HG03442 (cell line): ENCODE data around the gene TGFA.

Source experiments
- ATAC-seq: cut with Tn5 transposase; IDR thresholded peaks from one replicate; pipeline ENCODE4 v1.9.1; 2021; ENCODE audit warnings: mild to moderate bottlenecking, moderate library complexity; ENCODE audit not compliant: unreplicated experiment

TGFA gene

DNA sequence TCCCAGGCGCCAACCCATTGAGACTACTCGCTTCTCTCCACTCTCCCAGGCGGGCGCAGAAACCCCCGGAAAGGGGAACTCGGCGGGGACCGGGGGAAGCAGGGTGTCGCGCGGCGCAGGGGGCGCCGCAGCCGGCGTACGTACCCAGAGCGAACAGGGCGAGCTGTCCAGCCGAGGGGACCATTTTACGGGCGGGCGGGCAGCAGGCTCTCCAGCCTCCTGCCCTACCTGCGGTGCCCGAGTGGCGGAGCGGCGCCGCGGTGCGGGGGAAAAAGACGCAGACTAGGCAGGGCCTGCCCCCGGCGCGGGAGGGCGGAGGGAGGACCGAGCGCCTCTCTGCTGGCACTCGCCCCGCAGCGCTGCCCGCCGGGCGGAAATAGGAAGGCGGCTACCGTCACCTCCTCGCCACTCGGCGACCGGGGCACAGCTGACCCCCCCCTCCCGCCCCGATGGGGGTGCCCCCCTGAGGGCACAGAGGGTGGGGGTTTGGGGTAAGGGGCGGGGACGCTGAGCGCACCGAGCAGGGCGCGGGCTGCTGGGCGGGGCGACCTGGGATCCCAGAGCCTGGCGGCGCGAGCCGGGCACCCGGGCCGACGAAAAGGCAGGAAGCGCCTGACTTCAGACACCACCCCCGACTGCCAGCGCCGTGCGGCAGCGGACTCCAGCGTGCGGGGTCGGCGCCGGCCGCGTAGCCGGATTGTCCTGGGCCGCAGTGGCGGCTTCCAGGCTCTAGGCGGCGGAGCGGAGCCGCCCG, at the start of gene TGFA:
TSS of gene TGFA (minus strand) at position 243 of the 754 bp plus-strand sequence. CDS start at position 184, 59 bp downstream.
- peak; percentile 78 for ATAC-seq

- ATAC-seq: no peak
Observed at GRCh38 chr2:70603066-70603465, 49.4 kb upstream of the TGFA start.

DNA sequence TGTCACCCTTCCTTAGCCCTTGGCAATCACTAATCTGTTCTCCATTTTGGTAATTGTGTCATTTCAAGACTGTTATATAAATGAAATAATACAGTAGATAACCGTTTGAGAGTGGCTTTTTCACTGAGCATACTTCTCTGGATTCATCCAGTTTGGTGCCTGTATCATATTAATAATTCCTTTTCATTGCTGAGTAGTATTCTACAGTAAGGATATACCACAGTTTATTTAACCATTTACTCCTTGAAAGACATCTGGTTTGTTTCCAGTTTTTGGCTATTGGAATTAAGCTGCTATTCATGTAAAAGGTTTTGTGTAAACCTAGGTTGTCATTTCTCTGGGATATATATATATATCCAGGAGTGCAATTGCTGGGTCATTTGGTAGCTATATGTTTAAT, 44.6 kb upstream of the TGFA start:
- ATAC-seq: no peak

- ATAC-seq: no peak
Observed at GRCh38 chr2:70596739-70597138, 43.1 kb upstream of the TGFA start.

- ATAC-seq: no peak
Observed at GRCh38 chr2:70596293-70596692, 42.7 kb upstream of the TGFA start.

- ATAC-seq: no peak
Observed at GRCh38 chr2:70583091-70583490, 29.5 kb upstream of the TGFA start.

DNA sequence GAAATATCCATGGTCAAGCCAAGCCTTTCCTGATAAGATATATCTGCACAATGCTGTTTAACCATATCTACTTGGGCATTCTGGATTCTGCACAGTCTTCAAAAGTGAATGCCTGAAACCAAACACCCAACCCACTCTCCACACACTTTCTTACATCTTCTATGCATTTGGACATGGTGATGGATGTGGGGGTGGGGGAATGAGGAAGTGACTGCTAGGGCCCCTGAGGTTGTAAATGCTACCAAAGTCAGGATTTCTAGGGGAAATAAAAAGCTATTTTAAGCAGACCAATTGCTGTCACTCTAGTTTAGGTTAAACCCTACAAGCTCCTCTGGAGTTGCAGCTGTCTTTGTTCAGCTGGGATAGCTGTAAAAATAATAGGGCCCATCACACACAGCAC, 26.7 kb upstream of the TGFA start:
- ATAC-seq: no peak

DNA sequence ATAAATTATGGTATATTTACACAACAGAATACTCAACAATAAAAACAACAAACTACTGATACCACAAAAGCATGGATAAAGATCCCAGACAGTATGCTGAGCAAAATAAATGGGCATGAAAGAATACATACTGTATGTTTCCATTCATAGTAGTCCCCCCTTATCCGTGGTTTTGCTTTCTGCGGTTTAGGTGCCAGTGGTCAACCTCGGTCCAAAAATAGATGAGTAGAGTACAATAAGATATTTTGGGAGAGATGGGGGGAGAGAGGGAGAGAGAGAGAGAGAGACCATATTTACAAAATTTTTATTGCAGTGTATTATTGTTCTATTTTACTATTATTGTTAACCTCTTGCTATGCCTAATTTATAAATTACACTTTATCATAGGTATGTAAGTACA, 21.0 kb upstream of the TGFA start:
- ATAC-seq: no peak

DNA sequence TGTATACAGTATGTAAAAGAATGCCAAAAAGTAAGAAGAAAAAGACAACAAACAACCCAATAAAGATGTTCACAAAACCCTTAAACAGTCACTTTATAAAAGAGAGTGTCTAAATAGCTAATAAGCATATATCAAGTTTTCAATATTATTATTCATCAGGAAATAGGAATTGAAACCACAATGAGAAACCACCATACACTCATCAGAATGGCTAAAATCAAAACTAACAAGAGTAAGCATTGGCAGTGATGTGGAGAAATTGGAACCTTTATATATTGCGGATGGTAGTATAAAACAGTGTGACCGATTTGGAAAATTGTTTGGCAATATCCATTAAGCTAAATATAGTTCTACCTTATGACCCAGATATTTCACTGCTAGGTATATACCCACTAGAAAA, 20.5 kb upstream of the TGFA start:
- ATAC-seq: no peak

DNA sequence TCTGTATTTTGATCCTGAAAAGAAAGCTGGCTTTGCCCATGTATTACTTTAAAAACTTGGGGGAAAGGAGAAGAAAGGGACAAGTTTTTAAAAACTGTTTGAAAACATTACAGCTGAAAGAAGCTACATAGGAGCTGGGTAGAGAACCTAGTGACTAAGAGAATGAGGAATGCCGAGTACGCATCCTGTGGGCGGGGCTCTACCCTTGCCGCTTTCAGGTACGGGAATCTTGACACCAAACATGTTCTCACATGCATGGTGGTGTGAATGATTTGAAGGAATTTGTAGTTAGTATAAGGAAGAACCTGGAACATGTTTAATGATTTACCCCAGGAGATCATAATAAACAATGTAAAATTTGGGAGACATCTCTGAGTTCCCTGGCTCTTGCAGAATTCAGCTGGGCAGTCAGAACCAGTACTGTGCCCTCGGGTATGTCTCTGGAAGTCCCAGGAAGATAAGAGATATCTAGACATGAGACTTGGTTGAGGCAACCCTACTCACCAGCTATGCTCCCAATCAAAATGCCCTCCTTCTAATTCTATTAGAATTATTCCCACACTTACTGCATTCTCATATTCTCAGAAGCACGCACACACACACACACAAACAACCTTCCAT, 16.5 kb upstream of the TGFA start:
- ATAC-seq: no peak

DNA sequence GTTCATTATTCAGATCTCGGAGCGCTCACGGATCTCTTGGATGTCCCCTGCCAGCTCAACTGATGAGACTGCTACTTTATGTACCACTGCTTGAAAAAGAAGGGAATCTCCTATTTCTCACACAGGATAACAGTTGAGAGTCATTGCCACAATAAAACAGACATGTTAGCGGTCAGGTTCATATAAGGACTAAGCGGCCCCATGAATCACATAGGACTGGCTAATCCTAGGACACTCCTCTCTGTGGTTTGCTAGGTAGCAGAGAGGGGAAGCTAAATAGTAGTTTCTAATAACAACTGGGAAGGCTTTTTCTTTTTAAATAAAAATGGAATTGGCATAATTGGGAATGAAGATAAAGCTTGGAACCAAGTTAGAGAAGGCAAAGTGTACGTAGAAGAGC, 15.9 kb upstream of the TGFA start:
- ATAC-seq: no peak

DNA sequence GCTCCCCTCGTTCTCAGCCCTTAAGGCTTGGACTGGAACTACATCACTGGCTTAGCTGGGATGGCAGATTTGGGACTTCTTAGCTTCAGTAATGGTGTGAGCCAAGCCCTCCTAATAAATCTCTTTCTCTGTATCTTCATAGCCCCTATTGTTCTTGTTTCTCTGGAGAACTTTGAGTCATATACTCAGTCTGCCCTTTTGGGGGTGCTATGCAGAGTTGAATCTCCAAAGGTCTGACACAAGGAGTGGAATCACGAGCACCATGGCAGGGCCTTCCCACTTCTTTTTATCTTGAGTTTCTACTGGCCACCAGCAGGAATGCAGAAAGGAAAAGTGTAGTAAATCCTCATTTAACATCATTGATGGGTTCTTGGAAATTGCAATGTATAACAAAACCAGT, 13.3 kb upstream of the TGFA start:
- no peak for ATAC-seq

- no peak for ATAC-seq
Observed at GRCh38 chr2:70566464-70566863, 12.8 kb upstream of the TGFA start.

DNA sequence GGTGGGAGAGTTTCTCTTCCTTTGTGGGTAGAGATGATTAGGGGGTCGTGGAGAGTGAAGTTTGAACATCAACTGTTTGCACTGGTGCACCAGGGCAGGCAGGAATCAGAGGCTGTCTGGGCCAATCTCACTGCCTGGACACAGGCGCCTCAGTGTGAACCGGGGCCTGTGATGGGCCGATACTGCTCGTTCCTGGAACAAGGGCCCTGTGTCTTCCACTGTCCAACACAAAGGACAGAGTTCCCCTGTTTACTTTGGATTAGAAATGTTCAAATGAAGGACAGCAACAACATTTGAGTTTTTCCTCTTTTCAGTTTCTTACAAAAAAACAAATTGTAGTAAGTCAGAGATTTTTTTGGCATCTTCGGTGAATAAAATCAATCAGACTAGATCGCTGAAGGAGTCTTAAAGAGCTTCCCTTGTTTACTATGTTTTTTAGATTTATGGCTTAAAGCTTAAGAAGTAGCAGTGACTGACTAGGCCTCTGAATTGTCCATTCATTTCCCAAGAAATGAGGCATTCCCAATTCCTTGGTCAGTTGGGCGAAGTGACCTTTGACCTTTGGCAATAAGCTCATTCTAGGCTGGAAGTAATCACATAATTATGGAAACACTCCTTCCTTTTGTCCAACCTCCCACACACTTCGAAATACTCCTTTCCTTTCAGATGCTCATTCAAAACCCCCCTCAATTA, 11.6 kb upstream of the TGFA start:
- ATAC-seq: no peak

- no peak for ATAC-seq
Observed at GRCh38 chr2:70561893-70562292, 8.3 kb upstream of the TGFA start.

DNA sequence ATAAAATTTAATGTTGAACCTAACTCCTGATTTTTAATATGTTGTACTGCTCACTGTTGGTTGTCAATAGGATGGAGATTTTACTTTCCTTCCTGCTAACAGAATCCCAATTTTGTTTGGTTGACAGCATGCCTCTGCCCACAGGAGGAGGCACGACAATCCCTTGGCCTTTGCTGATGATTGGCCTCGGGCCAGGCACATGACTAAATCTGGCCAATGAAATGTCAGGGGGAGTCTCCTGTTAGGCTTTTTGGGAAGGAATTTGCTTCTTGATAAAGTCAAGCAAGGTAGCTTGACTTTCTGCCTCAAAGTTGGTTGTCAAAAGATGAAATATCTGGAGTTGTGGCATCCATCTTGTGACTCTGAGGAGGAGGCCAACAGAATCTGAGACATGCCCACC, 6.8 kb upstream of the TGFA start:
- no peak for ATAC-seq

DNA sequence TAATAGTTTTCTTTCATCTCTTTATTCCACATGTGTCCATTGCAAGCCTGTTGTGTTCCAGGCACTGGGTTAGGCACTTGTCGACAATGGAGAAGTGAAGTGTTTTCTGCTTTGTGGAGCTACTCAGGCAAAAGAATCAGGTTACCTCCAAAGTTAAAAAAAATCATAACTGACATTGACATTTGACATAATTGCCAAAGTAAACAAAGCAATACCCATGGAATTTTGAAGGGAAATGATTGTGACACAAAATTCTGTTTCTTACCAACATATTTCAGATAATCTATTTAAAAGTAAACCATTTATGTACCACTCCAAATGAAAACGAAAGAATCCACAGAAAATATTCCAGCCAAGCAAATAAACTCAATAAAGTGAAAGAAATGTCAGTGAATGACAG, 6.4 kb upstream of the TGFA start:
- ATAC-seq: no peak

GRCh38 chr2:70558195-70558808, 4.7 kb upstream of the TGFA start:
- ATAC-seq: no peak

- ATAC-seq: no peak
Observed at GRCh38 chr2:70557171-70557838, 3.7 kb upstream of the TGFA start.

DNA sequence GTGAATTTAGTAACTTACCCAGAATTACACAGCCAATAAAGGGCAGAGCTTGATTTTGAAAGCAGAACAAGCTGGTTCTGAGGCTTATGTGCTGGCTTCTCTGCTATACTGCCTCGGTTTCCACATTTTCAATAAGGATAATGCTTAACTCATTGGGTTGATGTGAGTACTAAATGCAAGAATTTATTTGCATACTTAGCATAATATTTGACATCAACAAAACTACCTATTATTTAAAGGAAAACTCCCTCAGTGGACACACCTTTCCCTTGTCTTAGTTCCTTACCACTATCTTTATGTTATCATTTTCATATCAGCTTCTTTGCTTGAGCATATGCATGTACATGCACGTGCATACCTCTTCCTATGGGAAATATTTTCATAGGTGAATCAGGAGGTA, 3.0 kb upstream of the TGFA start:
- ATAC-seq: no peak

DNA sequence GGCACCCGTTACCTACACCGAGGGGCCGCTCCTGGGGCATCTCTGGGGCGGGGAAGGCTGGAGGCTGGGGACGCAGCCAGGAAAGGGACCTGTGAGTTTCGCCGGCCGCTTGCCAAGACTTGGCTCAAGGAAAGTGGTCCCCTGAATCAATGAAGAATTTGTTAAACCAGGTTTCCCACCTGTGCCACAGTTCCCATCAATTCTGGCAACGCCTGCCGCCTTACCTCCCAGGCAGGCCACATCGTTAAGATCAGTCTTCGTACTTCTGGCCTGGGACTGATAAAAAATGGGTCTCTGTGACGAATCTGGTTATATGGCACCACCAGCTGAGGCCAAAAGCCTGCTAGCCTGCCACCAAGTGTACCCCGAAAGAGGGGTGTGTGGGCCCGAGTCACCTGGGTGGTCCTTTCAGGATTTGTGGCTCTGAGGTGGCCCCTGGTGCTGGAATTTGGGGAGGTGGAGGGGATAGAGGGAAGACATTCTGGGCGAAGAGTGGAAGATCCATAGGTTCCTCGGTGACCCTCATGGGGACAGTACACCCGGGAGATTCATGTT, 789 bp upstream of the TGFA start:
- no peak for ATAC-seq
